ENCODE results near the gene ITIH1. TPM values are rescaled to one million over a fixed set of nuclear protein-coding genes. Genes with fewer than 3 reads are reported as not detected.

Gene ITIH1
- polyA plus RNA-seq, 2 of the 4 experiments (the other 2 are of a cell fraction): not detected

DNA sequence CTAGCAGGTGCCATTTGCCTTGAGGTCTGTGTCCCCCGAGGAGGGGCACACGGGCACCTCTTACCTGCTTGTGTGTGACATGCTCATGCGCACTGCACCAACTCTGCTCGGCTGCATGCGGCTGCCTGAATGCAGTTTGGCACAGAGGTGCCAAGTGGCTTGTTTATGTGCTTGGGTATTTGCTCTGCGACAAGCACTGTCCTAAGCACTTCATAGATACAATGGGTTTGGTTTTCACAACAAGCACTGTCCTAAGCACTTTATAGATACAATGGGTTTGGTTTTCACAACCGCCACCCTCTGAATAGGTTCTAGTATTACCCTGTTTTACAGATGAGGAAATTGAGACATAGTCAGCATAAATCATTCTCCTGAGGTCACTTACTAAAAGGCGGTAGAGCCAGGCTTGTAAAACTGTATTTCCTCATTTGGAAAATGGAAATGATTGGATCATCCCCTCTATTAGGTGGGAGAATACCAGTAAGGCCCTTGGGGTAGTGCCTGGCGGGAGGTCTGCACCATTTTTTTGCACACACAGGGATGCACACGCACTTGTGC, 52.6 kb downstream of the ITIH1 start:
- peaks cover 25% of the 10 kb centered on the region for H3K4me1 ChIP-seq
- ATAC-seq (no peak), FAIRE-seq (no peak), DNase-seq (ENCODE audit: low read depth in 1 of 2, low spot score in 1 of 2) (no peak)
- H3K9me3 ChIP-seq: no peaks in the 10 kb centered on the region
- POLR2A ChIA-PET: no interaction called here
- no peak overlapping the region for H3K27ac ChIP-seq
- no peak overlapping the region for H3K4me2 ChIP-seq
- WGBS (ENCODE audit: missing lambda C conversion rate): 91% methylated on average over 10 of the region's 10 CpGs
- H3K4me3 ChIP-seq: no peak overlapping the region
- CTCF ChIA-PET: interaction anchor here (0.7 to 0.9 kb wide), 2 partner anchors 9 to 21 kb away, joined by 3 read pairs; no protein-coding TSS in a partner anchor
- TF ChIP-seq MYC (IDR thresholded peaks at IDR 0.05; ENCODE audit: borderline replicate concordance, low read length): no peak
- TF ChIP-seq MAFK (IDR thresholded peaks at IDR 0.05; ENCODE audit: partially characterized antibody): peak; percentile 35

DNA sequence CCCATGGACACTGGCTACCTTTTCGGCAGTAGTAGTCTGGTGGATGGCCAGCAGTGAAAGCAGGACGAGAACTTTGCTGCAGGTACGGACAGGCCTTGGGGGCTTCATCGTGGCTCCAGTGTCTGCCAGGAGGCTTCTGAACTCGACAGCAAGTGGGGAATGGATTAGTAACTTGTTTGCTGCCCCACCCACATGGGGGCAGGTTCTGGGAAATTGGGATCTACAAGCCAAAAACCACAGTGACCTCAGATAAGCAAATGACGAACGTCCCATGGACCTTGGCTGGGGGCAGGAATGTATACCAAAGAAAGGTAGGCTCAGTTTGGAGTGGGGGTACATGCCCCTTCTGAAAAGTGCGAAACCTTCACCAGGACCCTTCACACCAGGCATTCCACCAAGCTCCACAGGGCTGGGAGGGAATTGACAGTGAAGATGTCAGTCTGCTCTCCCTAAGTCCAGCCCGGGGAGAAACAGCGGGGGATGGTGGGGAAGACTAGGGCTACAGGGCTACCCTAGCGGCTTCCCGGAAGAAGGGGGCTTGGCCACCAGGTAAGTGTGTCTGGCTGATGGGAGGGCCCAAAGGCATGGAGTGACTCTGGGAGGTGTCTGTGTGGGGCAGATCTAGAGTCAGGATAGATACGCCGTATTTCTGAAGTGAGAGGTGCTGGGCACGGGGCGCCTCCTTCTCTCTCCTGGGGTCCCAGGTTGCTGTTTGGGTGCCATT, 53.3 kb downstream of the ITIH1 start, which contains the start of gene ITIH4:
TSS of gene ITIH4 (minus strand) at position 138 of the 724 bp plus-strand sequence. CDS start at position 108, 30 bp downstream.
- CTCF ChIA-PET: no interaction called here

DNA sequence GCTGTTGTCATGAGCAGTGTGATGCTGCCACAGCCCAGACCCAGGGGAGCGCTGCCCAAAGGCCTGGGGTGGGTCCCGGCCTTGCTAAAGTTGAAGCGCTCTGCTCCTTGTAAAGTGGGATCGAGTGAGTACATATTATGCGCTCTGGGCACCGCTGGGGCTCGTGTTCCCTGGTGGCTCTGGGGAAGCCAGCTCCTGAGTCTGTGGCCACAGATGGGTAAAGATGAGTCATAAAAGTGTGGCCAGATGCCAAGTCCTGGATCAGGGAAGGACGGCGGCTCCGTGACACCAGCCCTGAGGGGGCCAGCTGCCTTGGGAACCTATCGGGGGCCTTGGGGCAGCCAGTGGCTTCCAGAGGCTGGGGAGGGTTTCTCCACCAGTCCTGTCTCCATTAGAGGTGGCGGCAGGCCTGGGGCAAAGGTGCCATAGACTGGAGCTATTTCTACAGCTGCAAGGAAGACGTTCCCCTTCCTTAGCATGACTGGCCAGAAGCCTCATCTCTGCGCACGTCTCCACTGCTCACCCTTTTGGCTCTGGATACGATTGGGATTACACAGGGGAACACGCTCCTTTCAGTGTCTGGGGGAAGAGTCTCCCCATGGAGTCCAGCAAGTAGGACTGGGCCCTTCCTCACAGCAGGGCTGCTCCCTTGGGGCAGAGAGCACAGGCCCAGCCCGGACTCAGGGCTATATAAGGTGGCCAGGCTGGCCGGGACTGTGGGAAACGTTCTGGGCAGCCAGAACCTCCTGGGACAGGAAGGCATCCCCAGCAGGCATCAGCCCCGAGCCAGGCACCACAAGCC, 54.3 kb downstream of the ITIH1 start:
- DNase-seq (ENCODE audit: low read depth in 1 of 2, low spot score in 1 of 2) (peak; percentile 43 to 49), ATAC-seq (peak; percentile 71 to 73), FAIRE-seq (no peak)
- Histone ChIP-seq H3K9me3 (no peaks in the 10 kb centered on the region), H3K4me1 (peaks cover 25% of the 10 kb centered on the region), H3K4me2 (peak overlapping the region; percentile 48), H3K27ac (peak overlapping the region in 1 of 2 experiments; percentile 60; a peak in 3 of 6 replicates), H3K4me3 (no peak overlapping the region)
- WGBS (ENCODE audit: missing lambda C conversion rate): 48% methylated on average over 7 of the region's 21 CpGs
- CTCF ChIA-PET: no interaction called here
- POLR2A ChIA-PET: interaction anchor here (0.5 kb wide), 1 partner anchor 123 kb away, joined by 3 read pairs; no protein-coding TSS in a partner anchor
- TF ChIP-seq RAD21 (conservative IDR thresholded peaks at IDR 0.05 in 1 of 2, IDR thresholded peaks at IDR 0.05 in 1 of 2): no peak
- 0 out of 2 replicates have a peak, but pooled peaks have one; percentile 10 for TF ChIP-seq FOSL2 (IDR thresholded peaks at IDR 0.05)
- TF ChIP-seq FOSL2 (CRISPR knock-in tag; IDR thresholded peaks at IDR 0.05): peak; percentile 80

More for the DNA sequence above, 53.3 kb downstream of the ITIH1 start, which contains the start of gene ITIH4:
- no peak for ATAC-seq
- Histone ChIP-seq H3K4me1 (peaks cover 25% of the 10 kb centered on the region), H3K4me3 (no peak within 1 kb of the TSS), H3K4me2 (peak within 1 kb of the TSS; percentile 48), H3K9me3 (no peaks in the 10 kb centered on the region), H3K27ac (peak within 1 kb of the TSS in 1 of 2 experiments; percentile 60; a peak in 3 of 6 replicates)
- no peak for DNase-seq (ENCODE audit: low read depth in 1 of 2, low spot score in 1 of 2)
- FAIRE-seq: no peak
- POLR2A ChIA-PET: no interaction called here
- TF ChIP-seq TFCP2L1 (CRISPR knock-in tag; IDR thresholded peaks at IDR 0.05) (no peak), FOXS1 (CRISPR knock-in tag; IDR thresholded peaks at IDR 0.05) (no peak), FOSL2 (IDR thresholded peaks at IDR 0.05) (no peak), FOSL2 (CRISPR knock-in tag; IDR thresholded peaks at IDR 0.05) (no peak), RFX5 (IDR thresholded peaks at IDR 0.05) (no peak), ZFP36 (IDR thresholded peaks at IDR 0.05; ENCODE audit: borderline replicate concordance, partially characterized antibody) (no peak), HOXB5 (CRISPR knock-in tag; IDR thresholded peaks at IDR 0.05) (no peak), SREBF2 (IDR thresholded peaks at IDR 0.05) (no peak), CHD4 (IDR thresholded peaks at IDR 0.05; ENCODE audit: borderline replicate concordance) (no peak), SMC3 (IDR thresholded peaks at IDR 0.05) (no peak), CBX2 (IDR thresholded peaks at IDR 0.05; ENCODE audit: borderline replicate concordance, low read depth) (no peak), MAFK (IDR thresholded peaks at IDR 0.05; ENCODE audit: partially characterized antibody) (no peak), BHLHE40 (IDR thresholded peaks at IDR 0.05; ENCODE audit: low read depth, low read length) (no peak), JUNB (IDR thresholded peaks at IDR 0.05) (no peak), EHMT2 (IDR thresholded peaks at IDR 0.05; ENCODE audit: low read depth) (no peak), NR3C1 (IDR thresholded peaks at IDR 0.05) (no peak), NFE2L2 (conservative IDR thresholded peaks at IDR 0.05; ENCODE audit: low read length) (no peak), MYC (IDR thresholded peaks at IDR 0.05; ENCODE audit: borderline replicate concordance, low read length) (no peak), GATA3 (IDR thresholded peaks at IDR 0.05; ENCODE audit: borderline replicate concordance) (no peak)
- TF ChIP-seq, protein P1, sequence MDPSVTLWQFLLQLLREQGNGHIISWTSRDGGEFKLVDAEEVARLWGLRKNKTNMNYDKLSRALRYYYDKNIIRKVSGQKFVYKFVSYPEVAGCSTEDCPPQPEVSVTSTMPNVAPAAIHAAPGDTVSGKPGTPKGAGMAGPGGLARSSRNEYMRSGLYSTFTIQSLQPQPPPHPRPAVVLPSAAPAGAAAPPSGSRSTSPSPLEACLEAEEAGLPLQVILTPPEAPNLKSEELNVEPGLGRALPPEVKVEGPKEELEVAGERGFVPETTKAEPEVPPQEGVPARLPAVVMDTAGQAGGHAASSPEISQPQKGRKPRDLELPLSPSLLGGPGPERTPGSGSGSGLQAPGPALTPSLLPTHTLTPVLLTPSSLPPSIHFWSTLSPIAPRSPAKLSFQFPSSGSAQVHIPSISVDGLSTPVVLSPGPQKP (IDR thresholded peaks at IDR 0.05; ENCODE audit: low read depth, low read length): no peak
- TF ChIP-seq, protein P2, sequence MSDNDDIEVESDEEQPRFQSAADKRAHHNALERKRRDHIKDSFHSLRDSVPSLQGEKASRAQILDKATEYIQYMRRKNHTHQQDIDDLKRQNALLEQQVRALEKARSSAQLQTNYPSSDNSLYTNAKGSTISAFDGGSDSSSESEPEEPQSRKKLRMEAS (IDR thresholded peaks at IDR 0.05): no peak
- 82% methylated on average over 12 of the region's 16 CpGs for WGBS (ENCODE audit: missing lambda C conversion rate)

All from A549 (cell line).